ENCODE results near the gene TMEM255B.

TMEM255B gene

GRCh38 chr13:113816946-113817859 lies 58.2 kb downstream of the TMEM255B start:
- peak; percentile 91 for DNase-seq
- no peaks in the 10 kb centered on the region for H3K27me3 ChIP-seq (replicated peaks; ENCODE audit: insufficient read depth, low read length)
- H3K4me3 ChIP-seq (ENCODE audit: low read length): no peak overlapping the region
- no peaks in the 10 kb centered on the region for H3K36me3 ChIP-seq (replicated peaks; ENCODE audit: insufficient read depth, low read length)
- no peaks in the 10 kb centered on the region for H3K9me3 ChIP-seq (replicated peaks; ENCODE audit: insufficient read depth, low read length)
- H3K27ac ChIP-seq (ENCODE audit: low read length): peak overlapping the region; percentile 30; the same call in 1 of the 2 replicates
- no peaks in the 10 kb centered on the region for H4K20me1 ChIP-seq (ENCODE audit: insufficient read depth, low read length)
- peaks cover 48% of the 10 kb centered on the region for H3F3A ChIP-seq (ENCODE audit: insufficient read depth, low read length)
- TF ChIP-seq CTCF (IDR thresholded peaks at IDR 0.05; ENCODE audit: low read length): peak; percentile 88
- TF ChIP-seq EZH2phosphoT487 (IDR thresholded peaks at IDR 0.05; ENCODE audit: low read length): no peak
- no peak overlapping the region for H2AFZ ChIP-seq (ENCODE audit: low read length)
- H3K4me2 ChIP-seq (ENCODE audit: low read depth, low read length): no peak overlapping the region
- H3K79me2 ChIP-seq (ENCODE audit: low read length): no peaks in the 10 kb centered on the region
- no peak overlapping the region for H3K9ac ChIP-seq (ENCODE audit: low read length)
- peaks cover 9% of the 10 kb centered on the region for H3K4me1 ChIP-seq (ENCODE audit: low read length)
- H3K9me2 ChIP-seq (replicated peaks; ENCODE audit: insufficient read depth, low read length): no peaks in the 10 kb centered on the region

- H3K27ac ChIP-seq (ENCODE audit: low read length): peak overlapping the region; percentile 30; the same call in 1 of the 2 replicates
- H3K27me3 ChIP-seq (replicated peaks; ENCODE audit: insufficient read depth, low read length): no peaks in the 10 kb centered on the region
- TF ChIP-seq CTCF (IDR thresholded peaks at IDR 0.05; ENCODE audit: low read length) (no peak), EZH2 (optimal IDR thresholded peaks at IDR 0.05; ENCODE audit: low read depth, low read length) (no peak), EZH2phosphoT487 (IDR thresholded peaks at IDR 0.05; ENCODE audit: low read length) (no peak)
- H3K9me2 ChIP-seq (replicated peaks; ENCODE audit: insufficient read depth, low read length): no peaks in the 10 kb centered on the region
- no peak overlapping the region for H3K4me3 ChIP-seq (ENCODE audit: low read length)
- peaks cover 7% of the 10 kb centered on the region; the same call in 1 of the 2 replicates for H3K36me3 ChIP-seq (replicated peaks; ENCODE audit: insufficient read depth, low read length)
- H3K79me2 ChIP-seq (ENCODE audit: low read length): no peaks in the 10 kb centered on the region
- H3K9me3 ChIP-seq (replicated peaks; ENCODE audit: insufficient read depth, low read length): no peaks in the 10 kb centered on the region
- DNase-seq: no peak
- peaks cover 9% of the 10 kb centered on the region for H3K4me1 ChIP-seq (ENCODE audit: low read length)
- H3F3A ChIP-seq (ENCODE audit: insufficient read depth, low read length): peaks cover 57% of the 10 kb centered on the region
- H4K20me1 ChIP-seq (ENCODE audit: insufficient read depth, low read length): no peaks in the 10 kb centered on the region
- no peak overlapping the region for H3K4me2 ChIP-seq (ENCODE audit: low read depth, low read length)
- no peak overlapping the region for H2AFZ ChIP-seq (ENCODE audit: low read length)
- H3K9ac ChIP-seq (ENCODE audit: low read length): no peak overlapping the region
Measured at GRCh38 chr13:113817860-113818691, 59.0 kb downstream of the TMEM255B start.

- no peak overlapping the region for H3K9ac ChIP-seq (ENCODE audit: low read length)
- no peaks in the 10 kb centered on the region for H3K27me3 ChIP-seq (replicated peaks; ENCODE audit: insufficient read depth, low read length)
- DNase-seq: no peak
- no peaks in the 10 kb centered on the region for H3K9me2 ChIP-seq (replicated peaks; ENCODE audit: insufficient read depth, low read length)
- no peaks in the 10 kb centered on the region; the same call in 1 of the 2 replicates for H3K79me2 ChIP-seq (ENCODE audit: low read length)
- no peak overlapping the region for H3K27ac ChIP-seq (ENCODE audit: low read length)
- peaks cover 63% of the 10 kb centered on the region for H3F3A ChIP-seq (ENCODE audit: insufficient read depth, low read length)
- H4K20me1 ChIP-seq (ENCODE audit: insufficient read depth, low read length): no peaks in the 10 kb centered on the region
- no peak for TF ChIP-seq CTCF (IDR thresholded peaks at IDR 0.05; ENCODE audit: low read length)
- no peak for TF ChIP-seq EZH2phosphoT487 (IDR thresholded peaks at IDR 0.05; ENCODE audit: low read length)
- no peak for TF ChIP-seq EZH2 (optimal IDR thresholded peaks at IDR 0.05; ENCODE audit: low read depth, low read length)
- H2AFZ ChIP-seq (ENCODE audit: low read length): no peak overlapping the region
- H3K4me3 ChIP-seq (ENCODE audit: low read length): no peak overlapping the region
- H3K4me2 ChIP-seq (ENCODE audit: low read depth, low read length): no peak overlapping the region
- H3K36me3 ChIP-seq (replicated peaks; ENCODE audit: insufficient read depth, low read length): peaks cover 12% of the 10 kb centered on the region; the same call in 1 of the 2 replicates
- no peaks in the 10 kb centered on the region for H3K9me3 ChIP-seq (replicated peaks; ENCODE audit: insufficient read depth, low read length)
- peaks cover 9% of the 10 kb centered on the region for H3K4me1 ChIP-seq (ENCODE audit: low read length)
Measured at GRCh38 chr13:113818700-113819295, 59.8 kb downstream of the TMEM255B start.
